A375 (cell line): ENCODE data around the gene RICTOR. TPM values are rescaled to one million over a fixed set of nuclear protein-coding genes. Genes with fewer than 3 reads are reported as not detected.

Experiments used
- small RNA-seq: library from RNA; depleted of rRNA; stranded (forward); fragments of <200 nt; gene quantifications from one replicate; pipeline ENCODE3, GENCODE V24; 2014
- total RNA-seq: library from RNA; depleted of rRNA; stranded (reverse); fragments of >200 nt; shearing (Covaris generic); gene quantifications from 2 replicates; pipeline ENCODE4 v1.2.3, GENCODE V29; 2014; rRNA removed

RICTOR gene
- 15.7 and 16.0 TPM in 2 replicates for total RNA-seq

GRCh38 chr5:39074017-39074814 is at the start of gene RICTOR:
TSS of gene RICTOR (minus strand) at chr5:39074399. CDS start at chr5:39074377, 22 bp downstream.

Small RNA genes within 50 kb of the gene (small RNA-seq; reads per million reads assigned to genes)
- gene AIG1P1: not detected

Other genes with a start within 250 kb of the RICTOR start
- gene OSMR, start 228.4 kb downstream of the RICTOR start, total RNA-seq: 13.5 and 14.2 TPM in 2 replicates
- gene FYB1, start 145.2 kb upstream of the RICTOR start, total RNA-seq: 1.0 and 2.4 TPM in 2 replicates